Eye (tissue), 1 donor: ENCODE data around the gene MT1G.
"Not testable (repeated sequence)": the region's sequence is repeated elsewhere in the genome, so short reads cannot be mapped to it uniquely, and the experiment has no call there.

Experiments used
- DNase-seq: peaks from one replicate; pipeline ENCODE4 v3.0.0-alpha.2; 2015

The MT1G gene

GRCh38 chr16:56684256-56684925, 16.5 kb upstream of the MT1G start:
- DNase-seq: no peak

GRCh38 chr16:56683424-56684172, 15.7 kb upstream of the MT1G start:
- no peak for DNase-seq

GRCh38 chr16:56682703-56683397, 15.0 kb upstream of the MT1G start:
- no peak for DNase-seq

GRCh38 chr16:56681939-56682702, 14.3 kb upstream of the MT1G start, which contains the start of gene MT1X:
Gene MT1X (plus strand): TSS chr16:56682470. CDS start chr16:56682541, 71 bp downstream.
- DNase-seq: peak; percentile 90

- no peak for DNase-seq
These were observed 12.0 kb upstream of the MT1G start for GRCh38 chr16:56679818-56680217.

- no peak for DNase-seq
These were observed 11.3 kb upstream of the MT1G start for GRCh38 chr16:56679078-56679730.

- DNase-seq: no peak
These were observed 9.6 kb upstream of the MT1G start for GRCh38 chr16:56677474-56677873.

- DNase-seq: no peak
These were observed 7.9 kb upstream of the MT1G start for GRCh38 chr16:56675685-56676210.

- DNase-seq: not testable (repeated sequence)
These were observed 6.7 kb upstream of the MT1G start for GRCh38 chr16:56674570-56674969.

GRCh38 chr16:56673921-56674320, 6.1 kb upstream of the MT1G start:
- peak; percentile 56 for DNase-seq

- DNase-seq: no peak
These were observed 5.1 kb upstream of the MT1G start for GRCh38 chr16:56672761-56673536.

GRCh38 chr16:56672171-56672570, 4.3 kb upstream of the MT1G start:
- DNase-seq: not testable (repeated sequence)

- not testable (repeated sequence) for DNase-seq
These were observed 3.8 kb upstream of the MT1G start for GRCh38 chr16:56671691-56672090.

GRCh38 chr16:56670620-56670934, 2.7 kb upstream of the MT1G start:
- DNase-seq: no peak

- no peak for DNase-seq
These were observed 2.2 kb upstream of the MT1G start for GRCh38 chr16:56669840-56670619.

- no peak for DNase-seq
These were observed 1.4 kb upstream of the MT1G start, which contains the start of gene MT1H for GRCh38 chr16:56669005-56669839. Gene MT1H (plus strand): TSS chr16:56669814. CDS start chr16:56669885, 71 bp downstream.

GRCh38 chr16:56665286-56666261, 2.3 kb downstream of the MT1G start:
- DNase-seq: not testable (repeated sequence)

GRCh38 chr16:56664506-56664905, 3.4 kb downstream of the MT1G start:
- no peak for DNase-seq
